WERI-Rb-1 (cell line): ENCODE results near the gene CDH2.

ENCODE experiments used
- DNase-seq: peaks from one replicate; pipeline ENCODE4 v3.0.0-alpha.2; 2020
- H3K27ac ChIP-seq: fragments of 250-450 bp; sonication (Bioruptor Pico); 2 replicates; pipeline ENCODE4 v1.5.1; 2020; ENCODE audit warnings: mild to moderate bottlenecking, moderate library complexity
- H3K27me3 ChIP-seq: fragments of 250-450 bp; sonication (Bioruptor Pico); 2 replicates; pipeline ENCODE4 v1.5.1; 2021; ENCODE audit warnings: mild to moderate bottlenecking, low read depth, moderate library complexity; ENCODE audit not compliant: insufficient read depth, severe bottlenecking
- H3K36me3 ChIP-seq: fragments of 250-450 bp; sonication (Bioruptor Pico); 2 replicates; pipeline ENCODE4 v1.5.1; 2020; ENCODE audit warnings: mild to moderate bottlenecking, moderate library complexity
- H3K4me3 ChIP-seq: 2 replicates; pipeline ENCODE4 v1.5.1; 2011; ENCODE audit warnings: low read depth, mild to moderate bottlenecking, control low read depth, low read length
- H3K9me3 ChIP-seq: fragments of 250-450 bp; sonication (Bioruptor Pico); 2 replicates; pipeline ENCODE4 v1.5.1; 2021; ENCODE audit warnings: mild to moderate bottlenecking, moderate library complexity; ENCODE audit not compliant: severe bottlenecking
- TF ChIP-seq, protein P1 (sequence below): IDR thresholded peaks from 2 replicates; pipeline ENCODE4 v1.5.1; 2011; ENCODE audit warnings: low read depth, mild to moderate bottlenecking, control low read depth, inconsistent platforms, low read length

CDH2 gene

DNA sequence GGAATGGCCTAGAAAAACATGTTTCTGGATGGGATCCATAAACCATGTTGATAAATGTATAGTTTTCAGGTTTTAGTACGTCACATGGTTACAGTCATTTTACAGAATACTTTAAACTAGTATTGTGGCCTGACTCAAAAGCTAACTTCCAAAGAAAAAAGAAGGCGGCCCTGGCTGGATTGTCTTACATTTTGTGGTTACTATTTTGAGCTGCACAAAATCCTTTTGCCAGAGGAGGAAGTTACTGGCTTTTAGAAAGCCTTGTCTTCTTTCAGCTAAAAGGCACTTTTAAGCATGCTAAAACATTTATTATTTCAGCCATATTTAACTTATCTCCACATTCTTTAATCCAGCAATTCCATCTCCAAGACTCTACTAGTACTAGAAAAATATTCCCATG, 227.9 kb downstream of the CDH2 start:
- TF ChIP-seq, protein P1, sequence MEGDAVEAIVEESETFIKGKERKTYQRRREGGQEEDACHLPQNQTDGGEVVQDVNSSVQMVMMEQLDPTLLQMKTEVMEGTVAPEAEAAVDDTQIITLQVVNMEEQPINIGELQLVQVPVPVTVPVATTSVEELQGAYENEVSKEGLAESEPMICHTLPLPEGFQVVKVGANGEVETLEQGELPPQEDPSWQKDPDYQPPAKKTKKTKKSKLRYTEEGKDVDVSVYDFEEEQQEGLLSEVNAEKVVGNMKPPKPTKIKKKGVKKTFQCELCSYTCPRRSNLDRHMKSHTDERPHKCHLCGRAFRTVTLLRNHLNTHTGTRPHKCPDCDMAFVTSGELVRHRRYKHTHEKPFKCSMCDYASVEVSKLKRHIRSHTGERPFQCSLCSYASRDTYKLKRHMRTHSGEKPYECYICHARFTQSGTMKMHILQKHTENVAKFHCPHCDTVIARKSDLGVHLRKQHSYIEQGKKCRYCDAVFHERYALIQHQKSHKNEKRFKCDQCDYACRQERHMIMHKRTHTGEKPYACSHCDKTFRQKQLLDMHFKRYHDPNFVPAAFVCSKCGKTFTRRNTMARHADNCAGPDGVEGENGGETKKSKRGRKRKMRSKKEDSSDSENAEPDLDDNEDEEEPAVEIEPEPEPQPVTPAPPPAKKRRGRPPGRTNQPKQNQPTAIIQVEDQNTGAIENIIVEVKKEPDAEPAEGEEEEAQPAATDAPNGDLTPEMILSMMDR = no peak
- peaks cover 16% of the 10 kb centered on the region for H3K36me3 ChIP-seq
- no peak overlapping the region for H3K27ac ChIP-seq
- no peaks in the 10 kb centered on the region for H3K27me3 ChIP-seq
- DNase-seq = no peak
- H3K4me3 ChIP-seq = no peak overlapping the region
- H3K9me3 ChIP-seq = no peaks in the 10 kb centered on the region

DNA sequence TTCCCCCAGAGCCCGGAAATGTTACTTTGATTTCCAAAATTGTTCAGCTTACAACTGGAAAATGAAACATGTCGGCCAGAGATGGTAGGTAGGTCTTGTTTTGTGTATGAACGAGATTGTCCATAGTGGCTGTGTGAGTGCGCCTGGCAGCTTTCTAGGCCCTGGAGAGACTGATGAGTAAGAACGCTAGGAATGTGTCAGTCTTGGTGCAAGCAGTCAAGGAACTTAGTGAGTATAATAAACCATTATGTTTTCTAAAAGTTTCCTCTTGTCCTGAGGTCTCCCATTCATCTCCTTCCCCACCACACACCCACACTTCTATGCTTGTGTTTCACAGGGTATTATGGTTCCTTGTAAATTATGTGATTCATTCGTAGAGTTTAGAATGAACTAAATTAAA, 234.2 kb downstream of the CDH2 start:
- Histone ChIP-seq H3K4me3 (no peak overlapping the region), H3K9me3 (no peaks in the 10 kb centered on the region), H3K27me3 (no peaks in the 10 kb centered on the region), H3K27ac (no peak overlapping the region), H3K36me3 (no peaks in the 10 kb centered on the region)
- TF ChIP-seq, protein P1 = no peak
- no peak for DNase-seq

DNA sequence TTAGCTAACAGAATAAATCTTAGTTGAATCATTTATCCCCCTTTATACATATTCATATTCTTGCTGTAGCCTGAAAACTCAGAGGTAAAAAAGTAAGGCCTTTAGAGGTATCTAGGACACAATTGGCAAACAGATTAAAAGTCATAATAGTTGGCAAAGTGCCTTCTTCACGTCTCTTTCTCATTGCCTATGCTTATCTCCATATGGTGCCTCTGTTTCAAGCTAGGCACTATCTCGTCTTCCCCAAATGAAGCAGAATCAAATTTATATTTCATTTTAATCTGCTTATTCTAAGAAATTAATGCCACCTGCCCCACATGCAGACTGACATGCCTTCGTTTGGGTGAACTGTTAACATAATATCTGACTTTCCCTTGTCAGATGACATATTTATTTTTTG, 245.4 kb downstream of the CDH2 start:
- TF ChIP-seq, protein P1 = no peak
- DNase-seq = no peak
- Histone ChIP-seq H3K27ac (no peak overlapping the region), H3K4me3 (no peak overlapping the region), H3K27me3 (no peaks in the 10 kb centered on the region), H3K36me3 (no peaks in the 10 kb centered on the region), H3K9me3 (no peaks in the 10 kb centered on the region)

DNA sequence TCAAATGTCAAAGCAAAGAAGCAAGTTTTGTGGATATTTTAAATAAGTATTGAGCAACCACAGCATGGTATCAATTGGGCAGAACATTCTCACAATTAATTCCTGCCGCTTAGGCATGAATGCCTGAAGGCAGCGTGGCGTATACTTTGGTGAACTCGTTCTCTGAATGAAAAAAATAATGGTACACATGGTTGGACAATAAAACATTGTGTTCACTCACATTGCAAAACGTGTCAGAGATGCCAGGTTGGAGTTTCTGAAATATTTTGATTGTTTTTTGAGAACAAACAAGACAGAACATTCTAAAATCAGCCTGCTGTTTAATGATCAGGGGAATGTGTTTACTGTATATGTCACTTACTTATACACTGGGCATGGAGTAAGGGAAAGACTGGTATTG, 254.2 kb downstream of the CDH2 start:
- H3K27ac ChIP-seq = no peak overlapping the region

DNA sequence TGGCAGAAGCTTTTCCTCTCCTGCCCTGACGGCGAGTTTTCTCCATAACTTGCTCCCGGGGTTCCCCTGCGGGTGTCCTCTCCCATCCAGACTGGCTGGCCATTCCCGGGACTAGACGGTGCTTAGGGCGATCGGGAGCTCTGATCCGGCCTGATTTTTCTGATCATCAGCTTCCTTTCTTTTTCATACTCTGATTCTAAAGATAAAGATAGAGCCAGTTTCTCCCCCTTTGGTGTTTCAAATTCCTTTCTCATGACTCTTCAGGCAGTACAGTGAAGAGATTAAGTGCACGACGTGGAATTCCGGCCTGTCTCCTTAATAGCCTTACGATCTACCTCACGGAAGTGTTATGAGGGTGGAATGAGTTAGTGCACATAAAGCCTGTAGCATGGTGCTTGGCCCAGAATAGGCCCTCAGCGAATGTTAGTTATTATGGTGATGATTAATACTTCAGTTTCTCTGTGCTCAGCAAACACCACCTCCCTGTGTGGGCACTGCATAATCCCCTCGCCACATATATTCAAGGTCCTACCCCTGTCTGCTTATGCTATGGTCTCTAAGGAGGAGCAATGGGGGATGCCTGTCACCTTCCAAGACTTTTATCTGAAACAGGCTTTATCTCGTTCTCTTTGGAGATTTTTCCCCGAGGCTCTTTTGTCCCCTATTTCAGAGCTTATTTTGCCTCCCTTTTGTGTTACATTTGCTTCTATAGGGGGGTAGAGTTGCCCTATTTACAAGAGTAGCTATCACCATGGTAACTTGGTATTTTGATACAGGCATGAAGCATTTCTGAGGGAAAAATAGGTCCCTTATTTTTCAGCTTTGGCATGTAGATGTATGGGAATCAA, 254.8 kb downstream of the CDH2 start:
- H3K4me3 ChIP-seq = no peak overlapping the region
- DNase-seq = no peak

More for the DNA sequence above, 254.2 kb downstream of the CDH2 start:
- DNase-seq = no peak
- no peak overlapping the region for H3K4me3 ChIP-seq
- TF ChIP-seq, protein P1 = no peak
- H3K9me3 ChIP-seq = no peaks in the 10 kb centered on the region
- H3K27me3 ChIP-seq = no peaks in the 10 kb centered on the region
- H3K36me3 ChIP-seq = no peaks in the 10 kb centered on the region

More for the DNA sequence above, 254.8 kb downstream of the CDH2 start:
- H3K9me3 ChIP-seq = no peaks in the 10 kb centered on the region
- no peaks in the 10 kb centered on the region for H3K27me3 ChIP-seq
- no peak overlapping the region for H3K27ac ChIP-seq
- no peaks in the 10 kb centered on the region for H3K36me3 ChIP-seq
- TF ChIP-seq, protein P1 = no peak
